Ishikawa (cell line): Measurements from ENCODE around the gene SLC6A16.

Experiments
- CEBPB ChIP-seq: IDR thresholded peaks from 2 replicates; pipeline ENCODE4 v1.6.1; 2012
- CREB1 ChIP-seq: IDR thresholded peaks from 2 replicates; pipeline ENCODE4 v1.6.1; 2012; ENCODE audit warnings: low read depth
- EGR1 ChIP-seq: IDR thresholded peaks from 2 replicates; pipeline ENCODE4 v1.6.1; 2012
- EP300 ChIP-seq: IDR thresholded peaks from 2 replicates; pipeline ENCODE4 v1.6.1; 2012; ENCODE audit warnings: borderline replicate concordance
- NFIC ChIP-seq: IDR thresholded peaks from 2 replicates; pipeline ENCODE4 v1.6.1; 2012
- RAD21 ChIP-seq: IDR thresholded peaks from 2 replicates; pipeline ENCODE4 v1.6.1; 2012; ENCODE audit warnings: low read depth
- TAF1 ChIP-seq: IDR thresholded peaks from 2 replicates; pipeline ENCODE4 v1.6.1; 2012; ENCODE audit warnings: low read depth, mild to moderate bottlenecking
- TEAD4 ChIP-seq: IDR thresholded peaks from 2 replicates; pipeline ENCODE4 v1.6.1; 2012
- YY1 ChIP-seq: IDR thresholded peaks from 2 replicates; pipeline ENCODE4 v1.6.1; 2012; ENCODE audit warnings: low read depth
- ZBTB7A ChIP-seq: IDR thresholded peaks from 2 replicates; pipeline ENCODE4 v1.6.1; 2012; ENCODE audit warnings: low read depth
- TF ChIP-seq, protein P1 (sequence below): IDR thresholded peaks from 2 replicates; pipeline ENCODE4 v1.6.1; 2012; ENCODE audit warnings: low read depth, mild to moderate bottlenecking
- TF ChIP-seq, protein P2 (sequence below): IDR thresholded peaks from 2 replicates; pipeline ENCODE4 v1.6.1; 2012
- TF ChIP-seq, protein P3 (sequence below): IDR thresholded peaks from 2 replicates; pipeline ENCODE4 v1.6.1; 2012

DNA sequence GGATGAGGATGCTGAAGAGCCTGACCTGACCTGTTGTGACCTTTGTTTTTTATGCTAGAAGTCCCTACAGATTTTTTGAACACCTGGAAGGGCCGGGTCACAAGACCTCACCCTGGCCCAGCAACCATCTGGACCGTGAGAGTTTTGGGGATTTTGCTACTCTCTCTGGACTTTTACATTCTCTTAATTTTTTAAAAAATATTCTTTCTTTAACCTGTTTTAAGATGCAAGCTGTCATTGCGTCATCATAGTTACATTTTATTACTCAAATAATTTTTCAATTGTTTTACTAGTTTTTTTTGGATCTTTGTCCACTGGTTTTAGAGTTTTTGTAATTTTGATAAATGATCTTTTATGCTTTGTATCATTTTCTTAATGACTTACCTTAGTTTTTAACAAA is 46.2 kb upstream of the SLC6A16 start:
- no peak for TF ChIP-seq CEBPB
- TF ChIP-seq TEAD4 = no peak
- TF ChIP-seq ZBTB7A = no peak
- TF ChIP-seq, protein P1, sequence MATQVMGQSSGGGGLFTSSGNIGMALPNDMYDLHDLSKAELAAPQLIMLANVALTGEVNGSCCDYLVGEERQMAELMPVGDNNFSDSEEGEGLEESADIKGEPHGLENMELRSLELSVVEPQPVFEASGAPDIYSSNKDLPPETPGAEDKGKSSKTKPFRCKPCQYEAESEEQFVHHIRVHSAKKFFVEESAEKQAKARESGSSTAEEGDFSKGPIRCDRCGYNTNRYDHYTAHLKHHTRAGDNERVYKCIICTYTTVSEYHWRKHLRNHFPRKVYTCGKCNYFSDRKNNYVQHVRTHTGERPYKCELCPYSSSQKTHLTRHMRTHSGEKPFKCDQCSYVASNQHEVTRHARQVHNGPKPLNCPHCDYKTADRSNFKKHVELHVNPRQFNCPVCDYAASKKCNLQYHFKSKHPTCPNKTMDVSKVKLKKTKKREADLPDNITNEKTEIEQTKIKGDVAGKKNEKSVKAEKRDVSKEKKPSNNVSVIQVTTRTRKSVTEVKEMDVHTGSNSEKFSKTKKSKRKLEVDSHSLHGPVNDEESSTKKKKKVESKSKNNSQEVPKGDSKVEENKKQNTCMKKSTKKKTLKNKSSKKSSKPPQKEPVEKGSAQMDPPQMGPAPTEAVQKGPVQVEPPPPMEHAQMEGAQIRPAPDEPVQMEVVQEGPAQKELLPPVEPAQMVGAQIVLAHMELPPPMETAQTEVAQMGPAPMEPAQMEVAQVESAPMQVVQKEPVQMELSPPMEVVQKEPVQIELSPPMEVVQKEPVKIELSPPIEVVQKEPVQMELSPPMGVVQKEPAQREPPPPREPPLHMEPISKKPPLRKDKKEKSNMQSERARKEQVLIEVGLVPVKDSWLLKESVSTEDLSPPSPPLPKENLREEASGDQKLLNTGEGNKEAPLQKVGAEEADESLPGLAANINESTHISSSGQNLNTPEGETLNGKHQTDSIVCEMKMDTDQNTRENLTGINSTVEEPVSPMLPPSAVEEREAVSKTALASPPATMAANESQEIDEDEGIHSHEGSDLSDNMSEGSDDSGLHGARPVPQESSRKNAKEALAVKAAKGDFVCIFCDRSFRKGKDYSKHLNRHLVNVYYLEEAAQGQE = no peak
- no peak for TF ChIP-seq EGR1
- no peak for TF ChIP-seq EP300
- no peak for TF ChIP-seq NFIC
- no peak for TF ChIP-seq YY1
- no peak for TF ChIP-seq RAD21
- TF ChIP-seq TAF1 = no peak
- TF ChIP-seq, protein P2, sequence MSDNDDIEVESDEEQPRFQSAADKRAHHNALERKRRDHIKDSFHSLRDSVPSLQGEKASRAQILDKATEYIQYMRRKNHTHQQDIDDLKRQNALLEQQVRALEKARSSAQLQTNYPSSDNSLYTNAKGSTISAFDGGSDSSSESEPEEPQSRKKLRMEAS = no peak
- TF ChIP-seq, protein P3, sequence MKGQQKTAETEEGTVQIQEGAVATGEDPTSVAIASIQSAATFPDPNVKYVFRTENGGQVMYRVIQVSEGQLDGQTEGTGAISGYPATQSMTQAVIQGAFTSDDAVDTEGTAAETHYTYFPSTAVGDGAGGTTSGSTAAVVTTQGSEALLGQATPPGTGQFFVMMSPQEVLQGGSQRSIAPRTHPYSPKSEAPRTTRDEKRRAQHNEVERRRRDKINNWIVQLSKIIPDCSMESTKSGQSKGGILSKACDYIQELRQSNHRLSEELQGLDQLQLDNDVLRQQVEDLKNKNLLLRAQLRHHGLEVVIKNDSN = no peak
- TF ChIP-seq CREB1 = no peak
